A673 (cell line): ENCODE data around the gene AKAIN1. TPM values are rescaled to one million over a fixed set of nuclear protein-coding genes. Genes with fewer than 3 reads are reported as not detected.

Source experiments
- Bru-seq: library from RNA; stranded (reverse); fragments of 400-500 nt; gene quantifications from one replicate; lab custom pipeline; 2021; lab: Mats Ljungman, UMichigan
- BruChase-seq, 2 experiments: library from RNA; stranded (reverse); fragments of 400-500 nt; gene quantifications; one replicate each; lab custom pipeline; 2021; lab: Mats Ljungman, UMichigan
- BruUV-seq: library from RNA; stranded (reverse); fragments of 400-500 nt; replicated peaks from 2 replicates; lab custom pipeline; 2021; lab: Mats Ljungman, UMichigan
- CTCF ChIA-PET: fragments of 300-600 bp; sonication (Branson Sonifier 250); formaldehyde crosslinking; loops from one replicate; lab custom pipeline; 2022; ENCODE audit warnings: antibody characterized with exemption; lab: Charles Lee
- POLR2A ChIA-PET: fragments of 300-600 bp; sonication (Branson Sonifier 250); formaldehyde crosslinking; loops from one replicate; lab custom pipeline; 2022; ENCODE audit warnings: antibody characterized with exemption; ENCODE audit not compliant: low non-redundant PET; lab: Charles Lee
- DNase-seq: peaks from one replicate; pipeline ENCODE4 v3.0.0-alpha.2; 2015; ENCODE audit warnings: low spot score
- H3K27ac ChIP-seq: fragments of 200-600 bp; sonication (generic); 2 replicates; pipeline ENCODE4 v1.5.1; 2016; ENCODE audit warnings: mixed run types, low read depth, mild to moderate bottlenecking, mixed read lengths, antibody characterized with exemption, low read length; ENCODE audit not compliant: poor library complexity, severe bottlenecking
- H3K27me3 ChIP-seq: fragments of 200-600 bp; sonication (generic); replicated peaks from 2 replicates; pipeline ENCODE4 v1.6.1; 2017; ENCODE audit warnings: mixed run types, low read depth, mild to moderate bottlenecking, mixed read lengths, antibody characterized with exemption, low read length; ENCODE audit not compliant: insufficient read depth, poor library complexity
- H3K36me3 ChIP-seq: fragments of 200-600 bp; sonication (generic); 2 replicates; pipeline ENCODE4 v1.6.1; 2016; ENCODE audit warnings: mixed run types, mild to moderate bottlenecking, mixed read lengths, antibody characterized with exemption, low read length; ENCODE audit not compliant: insufficient read depth, poor library complexity, severe bottlenecking
- H3K4me1 ChIP-seq: fragments of 200-600 bp; sonication (generic); 2 replicates; pipeline ENCODE4 v1.6.1; 2017; ENCODE audit warnings: mixed run types, mild to moderate bottlenecking, mixed read lengths, antibody characterized with exemption, low read length; ENCODE audit not compliant: insufficient read depth, poor library complexity, severe bottlenecking
- H3K4me3 ChIP-seq: fragments of 200-600 bp; sonication (generic); 2 replicates; pipeline ENCODE4 v1.5.1; 2016; ENCODE audit warnings: low read depth, mixed run types, mild to moderate bottlenecking, mixed read lengths, low read length; ENCODE audit not compliant: poor library complexity, severe bottlenecking
- H3K9me3 ChIP-seq: fragments of 200-600 bp; sonication (generic); 2 replicates; pipeline ENCODE4 v1.6.1; 2016; ENCODE audit warnings: mixed run types, low read depth, mild to moderate bottlenecking, mixed read lengths, antibody characterized with exemption, low read length; ENCODE audit not compliant: poor library complexity, severe bottlenecking
- EZH2 ChIP-seq: fragments of 200-600 bp; sonication (generic); IDR thresholded peaks from 2 replicates; pipeline ENCODE4 v1.6.1; 2017; ENCODE audit warnings: borderline replicate concordance, low read depth, mild to moderate bottlenecking, mixed read lengths, antibody characterized with exemption, low read length; ENCODE audit not compliant: poor library complexity, severe bottlenecking
- intact Hi-C: fragments of 100-400 bp; cut with micrococcal nuclease; formaldehyde crosslinking; loops from one replicate; pipeline ENCODE4 v1.10.0; 2022; ENCODE audit not compliant: unreplicated experiment
- long read RNA-seq: library from polyadenylated mRNA; stranded (forward); transcript quantifications from one replicate; pipeline ENCODE4 v2.0.0, GENCODE V29; 2022
- total RNA-seq: library from RNA; stranded (reverse); gene quantifications from 2 replicates; pipeline ENCODE4 v1.2.3, GENCODE V29; 2021
- TF ChIP-seq, protein P1 (sequence below): fragments of 300-800, 200-600 bp; sonication (generic); conservative IDR thresholded peaks from 2 replicates; pipeline ENCODE4 v1.5.1; 2017; ENCODE audit warnings: low read depth, mild to moderate bottlenecking, antibody characterized with exemption, low read length, moderate library complexity, mixed read lengths

Gene AKAIN1, protein sequence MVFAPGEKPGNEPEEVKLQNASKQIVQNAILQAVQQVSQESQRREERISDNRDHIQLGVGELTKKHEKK
- total RNA-seq (not detected in 2 replicates), Bru-seq, nascent RNA (not detected), BruChase-seq, experiment 1, labeled RNA remaining after a 2-hour chase (not detected), BruChase-seq, experiment 2, labeled RNA remaining after a 6-hour chase (percentile 3 among the genes with signal in this experiment)
- long read RNA-seq = 0 reads

DNA sequence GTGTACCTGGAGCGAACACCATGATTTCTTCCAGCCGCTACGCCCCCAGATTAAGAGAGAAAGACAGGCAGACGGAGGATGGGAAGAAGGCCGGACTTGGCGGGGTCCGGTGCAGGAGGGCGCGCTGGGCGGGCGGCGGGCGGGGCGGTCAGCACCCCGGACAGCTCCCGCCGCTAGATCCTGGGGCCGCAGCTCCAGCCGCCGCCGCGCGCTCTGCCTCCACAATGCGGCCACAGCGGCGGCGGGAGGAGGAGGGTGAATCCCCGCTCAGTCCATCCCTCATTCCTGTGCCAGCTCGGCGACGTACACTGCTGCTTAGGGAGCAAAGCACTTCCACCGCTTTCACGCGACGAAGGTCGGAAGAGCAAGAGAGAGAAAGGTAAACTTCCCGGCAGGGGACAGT, at the start of gene AKAIN1:
AKAIN1 (minus strand) TSS at position 226 of the 403 bp plus-strand sequence; CDS start at position 22, 204 bp downstream.
- no TSS peak for BruUV-seq
- Histone ChIP-seq H3K4me1 (no peaks in the 10 kb centered on the region), H3K4me3 (no peak within 1 kb of the TSS), H3K9me3 (no peaks in the 10 kb centered on the region), H3K36me3 (no peaks in the 10 kb centered on the region), H3K27ac (no peak within 1 kb of the TSS), H3K27me3 (peaks cover 87% of the 10 kb centered on the region)
- DNase-seq = peak; percentile 38
- ChIA-PET POLR2A (no interaction called here), CTCF (no interaction called here)
- intact Hi-C loops = no loop called here
- peak; percentile 58 for TF ChIP-seq EZH2
- TF ChIP-seq, protein P1, sequence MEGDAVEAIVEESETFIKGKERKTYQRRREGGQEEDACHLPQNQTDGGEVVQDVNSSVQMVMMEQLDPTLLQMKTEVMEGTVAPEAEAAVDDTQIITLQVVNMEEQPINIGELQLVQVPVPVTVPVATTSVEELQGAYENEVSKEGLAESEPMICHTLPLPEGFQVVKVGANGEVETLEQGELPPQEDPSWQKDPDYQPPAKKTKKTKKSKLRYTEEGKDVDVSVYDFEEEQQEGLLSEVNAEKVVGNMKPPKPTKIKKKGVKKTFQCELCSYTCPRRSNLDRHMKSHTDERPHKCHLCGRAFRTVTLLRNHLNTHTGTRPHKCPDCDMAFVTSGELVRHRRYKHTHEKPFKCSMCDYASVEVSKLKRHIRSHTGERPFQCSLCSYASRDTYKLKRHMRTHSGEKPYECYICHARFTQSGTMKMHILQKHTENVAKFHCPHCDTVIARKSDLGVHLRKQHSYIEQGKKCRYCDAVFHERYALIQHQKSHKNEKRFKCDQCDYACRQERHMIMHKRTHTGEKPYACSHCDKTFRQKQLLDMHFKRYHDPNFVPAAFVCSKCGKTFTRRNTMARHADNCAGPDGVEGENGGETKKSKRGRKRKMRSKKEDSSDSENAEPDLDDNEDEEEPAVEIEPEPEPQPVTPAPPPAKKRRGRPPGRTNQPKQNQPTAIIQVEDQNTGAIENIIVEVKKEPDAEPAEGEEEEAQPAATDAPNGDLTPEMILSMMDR = no peak

- H3K27ac ChIP-seq = no peak overlapping the region
- H3K4me1 ChIP-seq = no peaks in the 10 kb centered on the region
- CTCF ChIA-PET = no interaction called here
- no peaks in the 10 kb centered on the region for H3K27me3 ChIP-seq
- POLR2A ChIA-PET = no interaction called here
- no peaks in the 10 kb centered on the region for H3K9me3 ChIP-seq
- peaks cover 7% of the 10 kb centered on the region for H3K36me3 ChIP-seq
- no peak overlapping the region for H3K4me3 ChIP-seq
- no peak for DNase-seq
- BruUV-seq = no TSS peak
- intact Hi-C loops = no loop called here
- TF ChIP-seq EZH2 = no peak
- TF ChIP-seq, protein P1 = no peak
Measured at GRCh38 chr18:5244941-5245340, 47.9 kb upstream of the AKAIN1 start.

- peak overlapping the region; percentile 70 for H3K4me3 ChIP-seq
- ChIA-PET POLR2A (interaction anchor here (0.6 kb wide), 1 partner anchor 199 kb away, joined by 6 read pairs; no protein-coding TSS in a partner anchor), CTCF (no interaction called here)
- no peak overlapping the region for H3K27ac ChIP-seq
- peaks cover 13% of the 10 kb centered on the region for H3K4me1 ChIP-seq
- no peak for DNase-seq
- no TSS peak for BruUV-seq
- TF ChIP-seq EZH2 = no peak
- TF ChIP-seq, protein P1 = no peak
- peaks cover 7% of the 10 kb centered on the region for H3K36me3 ChIP-seq
- intact Hi-C loops = loop anchor here (5.0 kb wide), 1 partner anchor 58 kb away; the partner anchor contains the start of gene ZBTB14
- H3K27me3 ChIP-seq = peaks cover 3% of the 10 kb centered on the region
- H3K9me3 ChIP-seq = no peaks in the 10 kb centered on the region
Measured at GRCh38 chr18:5239447-5239846, 42.4 kb upstream of the AKAIN1 start.
